Right renal cortex interstitium (tissue), 3 donors: ENCODE measurements around the gene NADK. TPM values are rescaled to one million over a fixed set of nuclear protein-coding genes. Genes with fewer than 3 reads are reported as not detected.

Source experiments
- DNase-seq, 3 donors: peaks; one replicate each; pipeline ENCODE4 v3.0.0-alpha.2; 2013; ENCODE audit warnings: low read depth in 3 of 3, low spot score in 2 of 3
- polyA plus RNA-seq, 3 donors: library from polyadenylated mRNA; unstranded; fragments of 120-200 nt; gene quantifications; one replicate each; pipeline ENCODE4 v1.2.1, GENCODE V29; 2013; ENCODE audit not compliant: insufficient read length in 3 of 3

Gene NADK
- 10 to 100 TPM; 35.4 to 40.0 (median 39.3) TPM for polyA plus RNA-seq

- DNase-seq = no peak
Observed at GRCh38 chr1:1777950-1778662, at the start of gene NADK. TSS of gene NADK (minus strand) at chr1:1778470. CDS start at chr1:1765406, 13,064 bp downstream.

- DNase-seq = no peak
Observed at GRCh38 chr1:1827089-1827848, 49.0 kb upstream of the NADK start.

- DNase-seq = no peak
Observed at GRCh38 chr1:1826356-1827088, 48.3 kb upstream of the NADK start.

- no peak for DNase-seq
Observed at GRCh38 chr1:1825217-1825616, 46.9 kb upstream of the NADK start.

GRCh38 chr1:1819762-1820161, 41.5 kb upstream of the NADK start:
- DNase-seq = no peak

- no peak for DNase-seq
Observed at GRCh38 chr1:1817221-1817620, 39.0 kb upstream of the NADK start.

GRCh38 chr1:1815606-1816281, 37.5 kb upstream of the NADK start:
- no peak for DNase-seq

GRCh38 chr1:1809489-1809888, 31.2 kb upstream of the NADK start:
- DNase-seq = no peak

GRCh38 chr1:1808206-1808605, 29.9 kb upstream of the NADK start:
- DNase-seq = no peak

- DNase-seq = no peak
Observed at GRCh38 chr1:1806890-1807289, 28.6 kb upstream of the NADK start.

GRCh38 chr1:1804301-1804700, 26.0 kb upstream of the NADK start:
- no peak for DNase-seq

- no peak for DNase-seq
Observed at GRCh38 chr1:1802871-1803270, 24.6 kb upstream of the NADK start.

- no peak for DNase-seq
Observed at GRCh38 chr1:1799716-1800115, 21.4 kb upstream of the NADK start.

- no peak for DNase-seq
Observed at GRCh38 chr1:1797731-1798341, 19.6 kb upstream of the NADK start.

GRCh38 chr1:1796466-1796865, 18.2 kb upstream of the NADK start:
- no peak for DNase-seq

- no peak for DNase-seq
Observed at GRCh38 chr1:1794999-1795398, 16.7 kb upstream of the NADK start.

GRCh38 chr1:1793481-1794244, 15.4 kb upstream of the NADK start:
- no peak for DNase-seq

GRCh38 chr1:1788646-1789431, 10.6 kb upstream of the NADK start:
- DNase-seq = no peak

GRCh38 chr1:1788136-1788535, 9.9 kb upstream of the NADK start:
- no peak for DNase-seq
